Upper lobe of left lung (tissue), 4 donors: Measurements from ENCODE around the gene WDR59.
A peak's percentile ranks its signal among the peaks of the same experiment; 100 is the strongest.

Experiments used
- CTCF ChIP-seq, 6 experiments: fragments of 450-650 bp in 4 of 6; fragments of 200-600 bp in 2 of 6; sonication (generic) in 2 of 6; IDR thresholded peaks; one replicate each; pipeline ENCODE4 v1.5.1; 2016 to 2019; ENCODE audit warnings: antibody characterized with exemption in 6 of 6
- EP300 ChIP-seq, 4 donors: sonication (generic); formaldehyde crosslinking; IDR thresholded peaks; one replicate each; pipeline ENCODE4 v1.5.1; 2017; ENCODE audit warnings: antibody characterized with exemption in 4 of 4, control low read depth in 2 of 4
- POLR2A ChIP-seq, 4 donors: fragments of 450-650 bp; IDR thresholded peaks; one replicate each; pipeline ENCODE4 v1.5.1; 2016 to 2017; ENCODE audit warnings: antibody characterized with exemption in 4 of 4, mild to moderate bottlenecking in 2 of 4
- POLR2AphosphoS5 ChIP-seq, 2 donors: sonication (generic); formaldehyde crosslinking; IDR thresholded peaks; one replicate each; pipeline ENCODE4 v1.5.1; 2017; ENCODE audit warnings: antibody characterized with exemption in 2 of 2

DNA sequence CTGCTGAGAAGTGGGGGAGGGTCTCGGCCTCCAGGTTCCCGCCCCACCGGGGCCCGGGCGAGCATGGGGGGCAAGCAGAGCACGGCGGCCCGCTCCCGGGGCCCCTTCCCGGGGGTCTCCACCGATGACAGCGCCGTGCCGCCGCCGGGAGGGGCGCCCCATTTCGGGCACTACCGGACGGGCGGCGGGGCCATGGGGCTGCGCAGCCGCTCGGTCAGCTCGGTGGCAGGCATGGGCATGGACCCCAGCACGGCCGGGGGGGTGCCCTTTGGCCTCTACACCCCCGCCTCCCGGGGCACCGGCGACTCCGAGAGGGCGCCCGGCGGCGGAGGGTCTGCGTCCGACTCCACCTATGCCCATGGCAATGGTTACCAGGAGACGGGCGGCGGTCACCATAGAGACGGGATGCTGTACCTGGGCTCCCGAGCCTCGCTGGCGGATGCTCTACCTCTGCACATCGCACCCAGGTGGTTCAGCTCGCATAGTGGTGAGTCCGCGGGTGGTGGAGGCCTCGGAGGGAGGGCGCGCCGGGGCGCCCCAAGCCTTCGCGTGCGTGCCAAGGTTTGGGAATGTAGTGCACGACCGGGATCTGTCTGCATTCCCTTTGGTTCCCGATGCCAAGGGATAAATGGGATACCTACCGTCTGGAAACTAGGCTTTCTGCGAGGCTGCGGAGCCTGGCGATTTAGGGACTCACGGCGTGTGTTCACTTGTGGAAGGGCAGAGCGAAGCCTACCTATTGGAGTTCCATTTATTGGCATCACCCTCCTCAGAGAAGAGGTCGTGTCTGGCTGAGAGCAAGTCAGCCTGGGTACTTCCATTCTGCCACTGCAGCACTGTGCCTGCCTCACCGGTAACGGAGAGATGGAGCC lies 14.9 kb upstream of the WDR59 start:
- TF ChIP-seq EP300 (IDR thresholded peaks at IDR 0.05) (no peak), CTCF (IDR thresholded peaks at IDR 0.05) (peak in 1 of 6 experiments; percentile 4), POLR2AphosphoS5 (IDR thresholded peaks at IDR 0.05) (no peak), POLR2A (IDR thresholded peaks at IDR 0.05) (no peak)
